Dermis lymphatic vessel endothelial cell (primary cell): ENCODE results near the gene FRMPD3. TPM values are rescaled to one million over a fixed set of nuclear protein-coding genes. Genes with fewer than 3 reads are reported as not detected.

Experiments used
- total RNA-seq: library from RNA; depleted of rRNA; stranded (reverse); fragments of >200 nt; gene quantifications from 2 replicates; pipeline ENCODE4 v1.2.1, GENCODE V29; 2014

Gene FRMPD3
- not detected in 2 replicates for total RNA-seq

GRCh38 chrX:107448998-107449835 lies at the start of gene FRMPD3:
TSS of gene FRMPD3 (plus strand) at chrX:107449652. CDS start at chrX:107526589, 76,937 bp downstream.

Other genes starting within 250 kb of the FRMPD3 start
- gene NUP62CL, start 243.2 kb upstream of the FRMPD3 start, total RNA-seq = 0.11 TPM in 1 of 2 replicates, not detected in the other
- not detected in 2 replicates for gene DNAAF6, start 243.0 kb upstream of the FRMPD3 start, total RNA-seq
- gene PRPS1, start 178.9 kb downstream of the FRMPD3 start, total RNA-seq = 19.6 and 21.7 TPM in 2 replicates